GM10847 (cell line): ENCODE results near the gene TAF8.

ENCODE experiments used
- POLR2A ChIP-seq: IDR thresholded peaks from 2 replicates; pipeline ENCODE4 v1.6.1; 2011; ENCODE audit not compliant: insufficient read length; ENCODE audit errors: extremely low read depth

Gene TAF8

DNA sequence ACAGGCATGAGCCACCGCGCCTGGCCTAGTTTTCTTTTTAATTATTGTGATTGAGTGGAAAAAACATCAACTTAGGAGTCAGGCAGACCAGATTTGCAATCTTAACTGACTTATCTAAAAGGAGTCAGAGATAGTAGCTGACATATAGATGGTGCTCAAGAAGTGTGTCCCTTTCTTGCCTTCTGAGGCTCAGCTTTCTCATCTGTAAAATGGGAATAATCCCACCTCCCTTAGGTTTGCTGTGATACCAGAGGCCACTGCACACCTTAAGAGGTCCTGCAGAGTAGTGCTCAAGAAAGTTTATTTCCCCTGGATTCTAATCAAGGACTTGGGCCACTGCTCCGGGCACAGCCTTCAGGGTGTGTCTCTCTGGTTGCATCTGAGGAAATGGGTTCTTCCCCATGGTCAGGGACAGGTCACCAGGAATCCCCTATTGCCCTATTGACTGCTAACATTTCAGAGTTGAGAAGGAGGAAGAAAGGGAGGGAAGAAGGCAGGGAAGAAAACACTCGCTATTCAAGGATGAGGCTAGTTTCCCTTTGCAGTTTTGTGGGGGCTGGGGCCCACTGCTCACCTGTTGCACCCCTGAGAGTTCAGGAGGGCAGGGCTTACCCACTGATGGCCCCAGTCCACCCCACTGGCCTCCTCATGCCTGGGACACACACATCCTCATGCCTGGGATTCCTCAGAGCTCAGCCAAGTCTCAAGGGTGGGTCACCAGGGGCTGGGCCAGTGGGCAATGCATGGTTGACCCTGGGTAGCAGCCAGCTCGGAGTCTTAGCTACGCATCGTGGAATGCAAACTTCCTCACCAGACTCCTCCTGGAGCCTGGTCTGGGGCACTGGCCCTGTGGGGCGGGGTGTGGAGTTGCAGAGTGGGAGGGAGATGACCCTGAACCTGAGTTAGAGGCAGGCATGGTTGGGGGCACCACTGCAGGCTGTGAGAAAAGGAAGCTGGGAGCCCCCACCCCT is 70.9 kb downstream of the TAF8 start:
- TF ChIP-seq POLR2A = no peak

- no peak for TF ChIP-seq POLR2A
Observed at GRCh38 chr6:42123379-42124103, 73.2 kb downstream of the TAF8 start.

DNA sequence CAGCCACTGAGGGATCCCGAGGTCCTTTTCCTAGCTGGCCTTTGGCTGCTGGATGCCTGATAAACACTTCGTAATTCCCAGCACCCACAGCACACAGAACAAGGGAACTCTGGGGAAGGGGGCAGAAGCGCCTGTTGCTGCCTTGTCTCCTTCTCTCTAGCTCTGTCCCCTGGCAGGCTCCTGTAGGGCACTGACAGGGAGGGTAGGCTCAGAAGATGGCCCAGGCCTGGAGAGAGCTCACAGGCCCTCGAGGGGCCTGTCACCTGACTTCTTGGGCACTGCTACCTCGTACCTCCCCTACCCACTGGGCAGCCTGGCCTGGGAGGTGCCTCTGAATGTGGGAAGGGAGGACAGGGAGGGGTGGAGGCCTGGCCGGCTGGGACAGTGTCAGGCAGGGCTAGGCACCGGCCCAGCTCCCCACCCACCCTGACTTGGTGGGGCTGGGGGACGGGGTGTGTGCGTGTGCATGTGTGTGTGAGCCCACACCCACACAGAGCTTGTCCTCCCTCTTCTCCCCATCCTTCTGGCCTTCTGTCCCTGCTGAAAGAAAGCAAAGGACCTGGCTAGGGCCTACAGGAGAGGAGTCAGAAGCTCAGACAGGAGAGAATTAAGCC is 74.0 kb downstream of the TAF8 start:
- TF ChIP-seq POLR2A = no peak

DNA sequence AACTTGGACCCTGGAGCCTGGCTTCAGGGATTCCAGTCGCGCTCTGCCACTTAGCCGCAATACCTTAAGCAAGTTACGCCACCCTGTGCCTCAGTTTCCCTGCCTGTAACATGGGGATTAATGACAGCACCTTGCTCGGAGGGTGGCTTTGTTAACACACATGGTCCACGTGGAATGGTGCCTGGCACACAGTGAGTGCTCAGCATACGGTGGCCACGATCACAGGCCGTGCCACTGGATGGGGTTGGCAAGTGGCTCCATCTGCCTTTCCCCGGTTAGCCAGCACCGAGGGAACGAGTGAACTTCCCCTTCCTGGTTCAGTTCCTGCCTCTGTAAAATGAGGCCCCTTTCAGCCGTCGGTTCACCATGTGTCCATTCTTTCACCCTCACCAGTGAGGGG is 74.9 kb downstream of the TAF8 start:
- no peak for TF ChIP-seq POLR2A

GRCh38 chr6:42125663-42126062 is 75.3 kb downstream of the TAF8 start:
- TF ChIP-seq POLR2A = no peak

- TF ChIP-seq POLR2A = no peak
Observed at GRCh38 chr6:42128460-42129359, 78.4 kb downstream of the TAF8 start.

DNA sequence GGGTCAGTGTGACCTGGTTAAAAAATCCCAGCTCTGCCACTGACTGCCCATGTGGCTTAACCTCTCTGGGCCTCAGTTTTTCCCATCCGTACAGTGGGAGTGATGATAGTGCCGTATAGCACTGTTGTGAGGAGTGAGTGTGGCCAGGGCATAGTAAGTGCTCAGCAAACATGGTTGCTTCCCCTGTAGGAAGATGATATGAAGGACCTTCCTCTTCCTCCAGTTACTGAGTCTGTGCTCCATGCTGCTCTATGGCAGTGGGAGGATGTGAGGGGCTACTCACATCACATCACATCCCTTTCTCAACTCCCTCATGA is 79.0 kb downstream of the TAF8 start:
- TF ChIP-seq POLR2A = no peak

- TF ChIP-seq POLR2A = no peak
Observed at GRCh38 chr6:42131531-42131930, 81.2 kb downstream of the TAF8 start.

- no peak for TF ChIP-seq POLR2A
Observed at GRCh38 chr6:42133926-42134325, 83.6 kb downstream of the TAF8 start.

- TF ChIP-seq POLR2A = no peak
Observed at GRCh38 chr6:42135161-42135560, 84.8 kb downstream of the TAF8 start.

- TF ChIP-seq POLR2A = no peak
Observed at GRCh38 chr6:42135722-42136121, 85.4 kb downstream of the TAF8 start.

DNA sequence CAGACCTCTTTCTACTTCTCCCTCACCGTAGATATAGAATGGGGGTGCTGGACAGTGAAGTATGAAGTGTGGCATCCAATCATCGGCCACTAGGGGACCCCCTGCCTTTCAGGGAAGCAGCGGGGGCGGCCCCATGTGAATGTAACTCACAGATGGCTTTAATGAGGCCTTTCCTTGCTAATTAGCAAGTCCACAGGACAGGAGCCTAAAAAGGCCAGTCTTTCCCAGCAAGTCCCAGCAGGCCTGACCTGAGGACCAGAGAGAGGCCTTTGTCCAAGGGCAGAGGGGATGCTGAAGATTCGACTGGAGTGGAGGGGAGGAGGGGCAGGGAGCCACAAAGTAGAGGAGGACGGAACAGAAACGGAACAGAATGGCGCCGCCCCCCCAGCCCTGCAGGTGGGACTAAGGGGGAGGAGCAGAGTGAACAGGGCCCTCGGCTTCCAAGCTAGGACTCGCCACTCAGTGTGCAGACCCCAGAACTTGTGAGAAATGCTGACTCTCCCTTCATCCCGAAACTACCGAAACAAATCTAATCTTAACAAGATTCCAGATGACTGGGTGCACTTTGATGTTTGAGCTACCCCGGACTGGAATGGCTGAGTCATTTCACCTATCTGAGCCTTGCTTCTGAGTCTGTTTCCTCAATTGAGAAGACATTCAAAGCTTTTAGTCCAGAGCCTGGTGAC is 86.3 kb downstream of the TAF8 start:
- no peak for TF ChIP-seq POLR2A
